A549 (cell line): ENCODE results near the gene GATA2. TPM values are rescaled to one million over a fixed set of nuclear protein-coding genes. Genes with fewer than 3 reads are reported as not detected.

Experiments
- ATAC-seq, 2 experiments: fragments of 200-7000 bp in 1 of 2; fragments of >200 bp in 1 of 2; cut with Nextera tagmentation in 1 of 2; cut with Tn5 transposase in 1 of 2; 3 replicates each; pipeline versions ENCODE4 v1.8.0 to v1.9.1; 2018 to 2020; ENCODE audit warnings: mild to moderate bottlenecking in 1 of 2, moderate library complexity in 1 of 2
- CTCF ChIA-PET: fragments of 300-600 bp; sonication (Branson Sonifier 250); formaldehyde crosslinking; extraction: SDS; loops from one replicate; lab custom pipeline; 2021; ENCODE audit warnings: antibody characterized with exemption, inconsistent platforms; lab: Yijun Ruan, JAX
- POLR2A ChIA-PET: fragments of 350-600 bp; formaldehyde crosslinking; extraction: SDS; loops from one replicate; lab custom pipeline; 2021; ENCODE audit warnings: antibody characterized with exemption, inconsistent platforms; lab: Yijun Ruan, JAX
- DNase-seq, 2 experiments: peaks; one replicate each; pipeline versions ENCODE4 v3.0.0 to v3.0.0-alpha.2; 2011 to 2016; ENCODE audit warnings: low read depth in 1 of 2, low spot score in 1 of 2
- FAIRE-seq: peaks from 2 replicates; lab custom pipeline; 2011; peaks lifted over from hg19 to GRCh38; lab: Jason Lieb, UNC
- H3K27ac ChIP-seq, 2 experiments: fragments of >200 bp; sonication (Bioruptor Twin); formaldehyde crosslinking; 3 replicates each; pipeline ENCODE4 v1.5.1; 2016 to 2017
- H3K4me1 ChIP-seq: fragments of >200 bp; sonication (Bioruptor Twin); formaldehyde crosslinking; 3 replicates; pipeline ENCODE4 v1.6.1; 2016
- H3K4me2 ChIP-seq: fragments of >200 bp; sonication (Bioruptor Twin); formaldehyde crosslinking; 3 replicates; pipeline ENCODE4 v1.6.1; 2016
- H3K4me3 ChIP-seq: fragments of >200 bp; sonication (Bioruptor Twin); formaldehyde crosslinking; 3 replicates; pipeline ENCODE4 v1.5.1; 2016
- H3K9me3 ChIP-seq: fragments of >200 bp; sonication (Bioruptor Twin); formaldehyde crosslinking; 3 replicates; pipeline ENCODE4 v1.6.1; 2016
- ATOH8 ChIP-seq: fragments of 250-450 bp; sonication (Bioruptor Pico); IDR thresholded peaks from 2 replicates; pipeline ENCODE4 v1.5.0; 2020; ENCODE audit warnings: low read depth, mild to moderate bottlenecking, moderate library complexity
- BCL3 ChIP-seq: fragments of >200 bp; sonication (Bioruptor Twin); formaldehyde crosslinking; IDR thresholded peaks from 3 replicates; pipeline ENCODE4 v1.6.1; 2016
- CEBPB ChIP-seq, 2 experiments: fragments of >200 bp in 1 of 2; sonication (Bioruptor Twin) in 1 of 2; formaldehyde crosslinking in 1 of 2; IDR thresholded peaks; 2 replicates each; pipeline ENCODE4 v1.6.1; 2012 to 2016
- EHMT2 ChIP-seq: fragments of 200-600 bp; sonication (generic); IDR thresholded peaks from 2 replicates; pipeline ENCODE4 v1.6.1; 2016; ENCODE audit warnings: antibody characterized with exemption, low read depth, mild to moderate bottlenecking, moderate library complexity
- ELK1 ChIP-seq: fragments of 150-350 bp; IDR thresholded peaks from 2 replicates; pipeline ENCODE4 v1.6.1; 2014; ENCODE audit warnings: low read depth, mild to moderate bottlenecking, low read length
- FOSL2 ChIP-seq, 2 experiments: fragments of 450-650 bp in 1 of 2; fragments of >200 bp in 1 of 2; sonication (Bioruptor Twin) in 1 of 2; formaldehyde crosslinking; IDR thresholded peaks; 2 replicates each; pipeline versions ENCODE4 v1.5.0 to v1.6.1; 2016 to 2020; ENCODE audit warnings: mild to moderate bottlenecking in 1 of 2, moderate library complexity in 1 of 2
- GATA3 ChIP-seq: IDR thresholded peaks from 2 replicates; pipeline ENCODE4 v1.6.1; 2012; ENCODE audit warnings: borderline replicate concordance
- JUN ChIP-seq, 2 experiments: fragments of >200 bp; sonication (Bioruptor Twin); formaldehyde crosslinking; IDR thresholded peaks; 2 replicates in 1 of 2; 3 replicates in 1 of 2; pipeline ENCODE4 v1.6.1; 2016 to 2017
- MAFK ChIP-seq: fragments of 450-650 bp; IDR thresholded peaks from 2 replicates; pipeline ENCODE4 v1.6.1; 2014; ENCODE audit not compliant: partially characterized antibody
- NFE2L2 ChIP-seq: fragments of 150-350 bp; conservative IDR thresholded peaks from 2 replicates; pipeline ENCODE4 v1.6.1; 2014; ENCODE audit warnings: low read length
- PBX3 ChIP-seq: IDR thresholded peaks from 2 replicates; pipeline ENCODE4 v1.6.1; 2012
- RARB ChIP-seq: fragments of 250-450 bp; sonication (Bioruptor Pico); IDR thresholded peaks from 2 replicates; pipeline ENCODE4 v1.8.0; 2021; ENCODE audit warnings: mild to moderate bottlenecking, moderate library complexity
- RCOR1 ChIP-seq: fragments of 150-350 bp; IDR thresholded peaks from 2 replicates; pipeline ENCODE4 v1.6.1; 2014; ENCODE audit warnings: antibody characterized with exemption, low read length, low read depth
- REST ChIP-seq: fragments of 200-600 bp; sonication (generic); IDR thresholded peaks from 2 replicates; pipeline ENCODE4 v1.6.1; 2016; ENCODE audit warnings: antibody characterized with exemption, mild to moderate bottlenecking, moderate library complexity
- SMC3 ChIP-seq: fragments of >200 bp; sonication (Bioruptor Twin); formaldehyde crosslinking; IDR thresholded peaks from 3 replicates; pipeline ENCODE4 v1.6.1; 2018; ENCODE audit warnings: inconsistent platforms
- TFCP2L1 ChIP-seq: fragments of 250-450 bp; sonication (Bioruptor Pico); IDR thresholded peaks from 2 replicates; pipeline ENCODE4 v1.5.0; 2021; ENCODE audit warnings: mild to moderate bottlenecking
- USF2 ChIP-seq: fragments of 450-650 bp; IDR thresholded peaks from 2 replicates; pipeline ENCODE4 v1.6.1; 2014; ENCODE audit warnings: antibody characterized with exemption
- ZC3H11A ChIP-seq: fragments of 450-650 bp; IDR thresholded peaks from 2 replicates; pipeline ENCODE4 v1.6.1; 2014; ENCODE audit warnings: antibody characterized with exemption, mild to moderate bottlenecking
- ZNF302 ChIP-seq: fragments of 250-450 bp; sonication (Bioruptor Pico); IDR thresholded peaks from 2 replicates; pipeline ENCODE4 v1.9.0; 2021; ENCODE audit warnings: inconsistent platforms, mild to moderate bottlenecking, moderate library complexity
- WGBS: methylation state at CpG from one replicate; pipeline ENCODE4 v1.1.6; 2017; ENCODE audit errors: missing lambda C conversion rate; 5-methylcytosine and 5-hydroxymethylcytosine counted together
- polyA plus RNA-seq, 4 experiments: library from polyadenylated mRNA; depleted of rRNA in 3 of 4; stranded (reverse); fragments of >200 nt; fragmentation: RNase III in 1 of 4; extraction: RNeasy Plus Mini Kit Qiagen cat#74134 plus additional on column Dnase treatment in 1 of 4; gene quantifications; 2 replicates in 3 of 4; 3 replicates in 1 of 4; pipeline ENCODE4 v1.2.3, GENCODE V29; 2011 to 2017

Gene GATA2
- polyA plus RNA-seq, 2 of the 4 experiments (the other 2 are of a cell fraction), result 0.68 to 4.9 TPM

DNA sequence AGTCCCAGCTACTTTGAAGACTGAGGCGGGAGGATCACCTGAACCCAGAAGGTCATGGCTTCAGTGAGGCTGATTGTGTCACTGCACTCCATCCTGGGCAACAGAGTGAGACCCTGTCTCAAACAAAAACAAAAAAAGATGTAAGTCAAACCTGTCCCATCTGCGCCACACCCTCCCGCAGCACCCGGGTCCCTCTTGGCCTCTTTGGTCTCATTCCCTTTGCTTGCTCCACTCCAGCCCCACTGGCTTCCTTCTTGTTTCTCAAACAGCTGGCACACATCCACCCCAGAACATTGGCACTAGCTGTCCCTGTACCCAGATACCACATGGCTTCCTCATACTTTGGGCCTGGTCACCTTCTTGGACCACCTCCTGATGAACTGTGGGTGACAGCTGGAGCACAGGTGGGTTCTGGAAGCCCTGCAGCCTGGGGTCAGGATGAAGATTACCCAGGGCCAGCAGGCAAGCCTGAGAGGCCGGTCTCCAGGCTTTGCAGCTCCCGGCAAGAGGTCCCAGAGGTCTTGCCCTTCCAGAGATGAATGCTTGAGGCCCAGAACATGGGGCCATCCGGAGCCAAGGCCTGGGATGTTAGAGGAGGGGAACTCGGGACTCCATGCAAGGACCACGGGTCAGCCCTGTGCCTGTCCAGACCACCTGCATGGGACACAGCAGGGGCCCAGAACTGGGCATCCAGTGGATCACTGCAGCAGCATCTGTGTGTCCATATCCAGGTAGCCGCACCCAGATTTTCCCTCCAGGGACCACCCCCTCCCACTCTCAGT, 10.9 kb upstream of the GATA2 start:
- CTCF ChIA-PET, result interaction anchor here (0.9 to 3.3 kb wide), 4 partner anchors 20 to 333 kb away, joined by 3 to 11 read pairs (median 5); no protein-coding TSS in a partner anchor
- WGBS, result 85% methylated on average over 5 of the region's 10 CpGs

More for the DNA sequence above, 10.9 kb upstream of the GATA2 start:
- H3K4me2 ChIP-seq, result no peak overlapping the region
- no peak for FAIRE-seq
- ATAC-seq, result no peak
- no peaks in the 10 kb centered on the region for H3K4me1 ChIP-seq
- no peak overlapping the region for H3K4me3 ChIP-seq
- no peak overlapping the region for H3K27ac ChIP-seq
- DNase-seq, result no peak
- TF ChIP-seq GATA3 (no peak), ATOH8 (CRISPR knock-in tag) (no peak), FOSL2 (IDR thresholded peaks at IDR 0.05) (no peak), FOSL2 (CRISPR knock-in tag; IDR thresholded peaks at IDR 0.05) (no peak), MAFK (no peak), PBX3 (no peak), BCL3 (no peak), JUN (IDR thresholded peaks at IDR 0.05) (no peak), RARB (CRISPR knock-in tag) (no peak), CEBPB (IDR thresholded peaks at IDR 0.05) (no peak), NFE2L2 (no peak), TFCP2L1 (CRISPR knock-in tag) (no peak), EHMT2 (no peak), REST (no peak), USF2 (no peak), RCOR1 (no peak), ZNF302 (CRISPR knock-in tag) (no peak), ELK1 (no peak), ZC3H11A (no peak), SMC3 (no peak)
- TF ChIP-seq, all 56 proteins: peak for 0
- POLR2A ChIA-PET, result no interaction called here
- H3K9me3 ChIP-seq, result no peaks in the 10 kb centered on the region
